ENCODE measurements around the gene RIMBP2.

DNA sequence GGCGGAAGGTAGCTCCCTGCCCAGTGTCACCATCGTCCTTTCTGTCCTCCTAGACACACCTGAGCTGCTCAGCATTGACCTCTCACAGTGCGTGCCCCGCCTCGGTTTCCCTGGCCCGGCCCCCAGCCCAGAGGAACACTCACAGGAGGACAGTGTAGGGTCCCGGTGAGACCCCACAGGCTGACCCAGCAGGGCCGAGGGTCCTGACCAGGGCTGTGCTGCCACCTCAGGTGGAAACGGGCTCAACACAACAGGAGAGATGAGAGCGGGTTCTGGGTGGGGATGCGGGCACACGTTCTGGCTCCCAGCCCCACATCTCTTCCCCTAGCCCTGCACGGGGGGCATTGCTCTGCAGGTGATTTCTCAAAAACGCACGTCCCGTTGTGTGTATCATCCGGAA, 280.3 kb downstream of the RIMBP2 start:
- TF ChIP-seq, protein P1, sequence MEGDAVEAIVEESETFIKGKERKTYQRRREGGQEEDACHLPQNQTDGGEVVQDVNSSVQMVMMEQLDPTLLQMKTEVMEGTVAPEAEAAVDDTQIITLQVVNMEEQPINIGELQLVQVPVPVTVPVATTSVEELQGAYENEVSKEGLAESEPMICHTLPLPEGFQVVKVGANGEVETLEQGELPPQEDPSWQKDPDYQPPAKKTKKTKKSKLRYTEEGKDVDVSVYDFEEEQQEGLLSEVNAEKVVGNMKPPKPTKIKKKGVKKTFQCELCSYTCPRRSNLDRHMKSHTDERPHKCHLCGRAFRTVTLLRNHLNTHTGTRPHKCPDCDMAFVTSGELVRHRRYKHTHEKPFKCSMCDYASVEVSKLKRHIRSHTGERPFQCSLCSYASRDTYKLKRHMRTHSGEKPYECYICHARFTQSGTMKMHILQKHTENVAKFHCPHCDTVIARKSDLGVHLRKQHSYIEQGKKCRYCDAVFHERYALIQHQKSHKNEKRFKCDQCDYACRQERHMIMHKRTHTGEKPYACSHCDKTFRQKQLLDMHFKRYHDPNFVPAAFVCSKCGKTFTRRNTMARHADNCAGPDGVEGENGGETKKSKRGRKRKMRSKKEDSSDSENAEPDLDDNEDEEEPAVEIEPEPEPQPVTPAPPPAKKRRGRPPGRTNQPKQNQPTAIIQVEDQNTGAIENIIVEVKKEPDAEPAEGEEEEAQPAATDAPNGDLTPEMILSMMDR (conservative IDR thresholded peaks at IDR 0.05; ENCODE audit: low read depth, low read length), result no peak
- no peak for TF ChIP-seq EZH2 (IDR thresholded peaks at IDR 0.05; ENCODE audit: borderline replicate concordance, low read depth, low read length, poor library complexity, severe bottlenecking)
